HG03066 (cell line): ENCODE results near the gene PCDHGA2.
"Not testable (repeated sequence)": the region's sequence is repeated elsewhere in the genome, so short reads cannot be mapped to it uniquely, and the experiment has no call there.

Source experiments
- ATAC-seq: cut with Tn5 transposase; IDR thresholded peaks from one replicate; pipeline ENCODE4 v1.9.1; 2021; ENCODE audit warnings: low read depth; ENCODE audit not compliant: unreplicated experiment

The PCDHGA2 gene

DNA sequence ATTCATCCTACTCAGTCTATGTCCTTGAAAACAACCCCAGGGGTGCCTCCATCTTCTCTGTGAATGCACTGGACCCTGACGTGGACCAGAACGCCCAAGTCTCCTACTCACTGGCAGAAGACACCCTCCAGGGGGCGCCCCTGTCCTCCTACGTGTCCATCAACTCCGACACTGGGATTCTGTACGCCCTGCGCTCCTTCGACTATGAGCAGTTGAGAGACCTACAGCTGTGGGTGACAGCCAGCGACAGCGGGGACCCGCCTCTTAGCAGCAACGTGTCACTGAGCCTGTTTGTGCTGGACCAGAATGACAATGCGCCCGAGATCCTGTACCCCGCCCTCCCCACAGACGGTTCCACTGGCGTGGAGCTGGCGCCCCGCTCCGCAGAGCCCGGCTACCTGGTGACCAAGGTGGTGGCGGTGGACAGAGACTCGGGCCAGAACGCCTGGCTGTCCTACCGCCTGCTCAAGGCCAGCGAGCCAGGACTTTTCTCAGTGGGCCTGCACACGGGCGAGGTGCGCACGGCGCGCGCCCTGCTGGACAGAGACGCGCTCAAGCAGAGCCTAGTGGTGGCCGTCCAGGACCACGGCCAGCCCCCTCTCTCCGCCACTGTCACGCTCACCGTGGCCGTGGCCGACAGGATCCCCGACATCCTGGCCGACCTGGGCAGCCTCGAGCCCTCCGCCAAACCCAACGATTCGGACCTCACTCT is 37.0 kb downstream of the PCDHGA2 start:
- not testable (repeated sequence) for ATAC-seq

- ATAC-seq = no peak
These were observed 44.1 kb downstream of the PCDHGA2 start, which contains the start of gene PCDHGA7 for GRCh38 chr5:141382469-141383294. Gene PCDHGA7, plus strand, starts transcription at chr5:141382742. Its CDS starts 158 bp downstream, at chr5:141382900.

DNA sequence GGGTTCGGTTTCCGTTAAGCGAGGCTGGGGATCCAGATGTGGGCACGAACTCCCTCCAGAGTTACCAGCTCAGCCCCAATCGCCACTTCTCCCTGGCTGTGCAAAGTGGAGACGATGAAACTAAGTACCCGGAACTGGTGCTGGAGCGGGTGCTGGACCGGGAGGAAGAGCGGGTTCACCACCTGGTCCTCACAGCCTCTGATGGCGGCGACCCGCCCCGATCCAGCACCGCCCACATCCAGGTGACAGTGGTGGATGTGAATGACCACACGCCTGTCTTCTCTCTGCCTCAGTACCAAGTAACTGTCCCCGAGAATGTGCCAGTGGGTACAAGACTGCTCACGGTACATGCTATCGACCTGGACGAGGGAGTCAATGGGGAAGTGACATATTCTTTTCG is 44.8 kb downstream of the PCDHGA2 start:
- ATAC-seq = no peak

DNA sequence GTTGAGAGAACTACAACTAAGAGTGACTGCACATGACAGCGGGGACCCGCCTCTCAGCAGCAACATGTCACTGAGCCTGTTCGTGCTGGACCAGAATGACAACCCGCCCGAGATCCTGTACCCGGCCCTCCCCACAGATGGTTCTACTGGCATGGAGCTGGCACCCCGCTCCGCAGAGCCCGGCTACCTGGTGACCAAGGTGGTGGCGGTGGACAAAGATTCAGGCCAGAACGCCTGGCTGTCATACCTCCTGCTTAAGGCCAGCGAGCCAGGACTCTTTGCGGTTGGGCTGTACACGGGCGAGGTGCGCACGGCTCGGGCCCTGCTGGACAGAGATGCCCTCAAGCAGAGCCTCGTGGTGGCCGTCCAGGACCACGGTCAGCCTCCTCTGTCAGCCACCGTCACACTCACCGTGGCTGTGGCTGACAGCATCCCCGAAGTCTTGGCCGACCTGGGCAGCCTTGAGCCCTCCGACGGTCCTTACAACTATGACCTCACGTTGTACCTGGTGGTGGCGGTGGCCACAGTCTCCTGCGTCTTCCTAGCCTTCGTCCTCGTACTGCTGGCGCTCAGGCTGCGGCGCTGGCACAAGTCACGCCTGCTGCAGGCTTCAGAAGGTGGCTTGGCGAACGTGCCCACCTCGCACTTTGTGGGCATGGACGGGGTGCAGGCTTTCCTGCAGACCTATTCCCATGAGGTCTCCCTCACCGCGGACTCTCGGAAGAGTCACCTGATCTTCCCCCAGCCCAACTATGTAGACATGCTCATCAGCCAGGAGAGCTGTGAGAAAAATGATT is 46.1 kb downstream of the PCDHGA2 start:
- ATAC-seq = no peak

DNA sequence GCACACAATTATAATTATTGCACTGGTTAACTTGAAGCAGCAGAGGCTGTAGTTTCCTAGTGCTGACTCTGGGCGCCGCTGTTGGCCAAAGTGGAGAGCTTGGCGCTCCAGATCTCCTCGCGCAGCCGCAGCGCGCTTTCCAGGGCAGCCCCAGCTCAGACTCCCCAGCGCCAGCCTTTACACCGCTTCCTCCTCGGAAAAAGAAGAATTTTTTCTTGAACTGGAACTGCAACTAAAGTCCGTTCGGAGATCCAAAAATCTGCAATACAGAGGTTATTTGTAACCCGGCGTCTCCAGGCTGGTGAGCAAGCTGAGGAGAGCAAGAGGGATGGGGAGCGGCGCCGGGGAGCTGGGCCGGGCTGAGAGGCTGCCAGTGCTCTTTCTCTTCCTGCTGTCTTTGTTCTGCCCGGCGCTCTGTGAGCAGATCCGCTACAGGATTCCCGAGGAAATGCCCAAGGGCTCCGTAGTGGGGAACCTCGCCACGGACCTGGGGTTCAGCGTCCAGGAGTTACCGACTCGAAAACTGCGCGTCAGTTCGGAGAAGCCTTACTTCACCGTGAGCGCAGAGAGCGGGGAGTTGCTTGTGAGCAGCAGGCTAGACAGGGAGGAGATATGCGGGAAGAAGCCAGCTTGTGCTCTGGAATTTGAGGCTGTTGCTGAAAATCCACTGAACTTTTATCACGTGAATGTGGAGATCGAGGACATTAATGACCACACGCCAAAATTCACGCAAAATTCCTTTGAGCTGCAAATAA is 49.2 kb downstream of the PCDHGA2 start, which contains the start of gene PCDHGB4:
PCDHGB4 (plus strand) TSS at position 142 of the 755 bp plus-strand sequence; CDS start at position 329, 187 bp downstream.
- not testable (repeated sequence) for ATAC-seq

DNA sequence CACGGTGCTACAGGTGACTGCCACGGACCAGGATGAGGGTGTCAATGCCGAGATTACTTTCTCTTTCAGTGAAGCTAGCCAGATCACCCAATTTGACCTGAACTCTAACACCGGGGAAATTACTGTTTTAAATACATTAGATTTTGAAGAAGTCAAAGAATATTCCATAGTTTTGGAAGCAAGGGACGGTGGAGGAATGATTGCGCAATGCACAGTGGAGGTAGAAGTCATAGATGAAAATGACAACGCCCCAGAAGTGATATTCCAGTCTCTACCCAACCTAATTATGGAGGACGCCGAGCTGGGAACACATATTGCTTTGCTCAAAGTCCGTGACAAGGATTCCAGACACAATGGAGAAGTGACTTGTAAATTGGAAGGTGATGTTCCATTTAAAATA is 50.1 kb downstream of the PCDHGA2 start:
- no peak for ATAC-seq

GRCh38 chr5:141389153-141390042 is 50.8 kb downstream of the PCDHGA2 start:
- ATAC-seq = no peak

GRCh38 chr5:141392429-141393198 is 54.1 kb downstream of the PCDHGA2 start, which contains the start of gene PCDHGA8:
Gene PCDHGA8, plus strand, starts transcription at chr5:141392633. Its CDS starts 181 bp downstream, at chr5:141392814.
- no peak for ATAC-seq
